DMS 273 treated with DMSO at 0.1 percent for 48 hours (cell line): ENCODE results near the gene NAA16.
"Not testable (repeated sequence)": the region's sequence is repeated elsewhere in the genome, so short reads cannot be mapped to it uniquely, and the experiment has no call there.

ENCODE experiments used
- DNase-seq: peaks from one replicate; lab custom pipeline; 2025; lab: John Stamatoyannopoulos, UW

The NAA16 gene

GRCh38 chr13:41310963-41311405 lies at the start of gene NAA16:
TSS of gene NAA16 (plus strand) at chr13:41311267. CDS start at chr13:41311529, 262 bp downstream.
- peak; percentile 50 for DNase-seq

DNA sequence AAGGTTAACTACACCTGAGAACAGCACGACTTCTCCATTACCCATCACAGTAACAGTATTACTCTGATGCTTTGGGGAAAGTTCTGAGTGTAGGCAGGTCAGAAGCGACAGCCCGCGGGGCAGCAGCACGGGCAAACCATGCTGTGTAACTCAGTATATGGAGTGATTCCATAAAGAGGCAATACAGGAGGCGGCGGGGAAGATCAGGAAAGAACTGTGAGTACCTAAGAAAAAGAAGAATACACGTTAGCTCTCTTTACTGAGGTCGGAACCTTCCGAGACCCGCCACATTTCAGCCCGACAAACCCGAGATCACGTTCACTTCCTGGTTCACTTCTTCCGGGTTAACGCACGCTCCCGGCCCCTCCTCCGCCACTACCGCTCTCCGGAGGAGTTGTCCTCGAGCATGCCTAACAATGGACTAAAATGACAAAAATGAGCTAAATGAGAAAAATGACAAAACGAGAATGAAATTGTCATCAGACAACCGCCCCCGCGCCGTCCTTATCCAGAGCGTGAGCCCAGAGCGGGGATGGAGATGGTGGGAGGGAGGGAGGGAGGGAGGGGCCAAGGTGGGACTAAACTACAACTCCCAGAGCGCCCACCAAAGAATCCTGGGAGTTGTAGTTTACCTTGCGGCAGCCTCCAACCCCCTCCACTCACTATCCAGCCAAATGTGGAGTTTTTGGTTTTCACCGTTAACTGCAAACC lies 47.7 kb upstream of the NAA16 start, which contains the start of gene MTRF1:
Gene MTRF1, minus strand, starts transcription at position 316 of the 711 bp plus-strand sequence. CDS start 2,669 bp downstream, outside the sequence.
- peak; percentile 69 for DNase-seq

- DNase-seq, result no peak
These were observed 44.0 kb upstream of the NAA16 start for GRCh38 chr13:41267106-41267505.

DNA sequence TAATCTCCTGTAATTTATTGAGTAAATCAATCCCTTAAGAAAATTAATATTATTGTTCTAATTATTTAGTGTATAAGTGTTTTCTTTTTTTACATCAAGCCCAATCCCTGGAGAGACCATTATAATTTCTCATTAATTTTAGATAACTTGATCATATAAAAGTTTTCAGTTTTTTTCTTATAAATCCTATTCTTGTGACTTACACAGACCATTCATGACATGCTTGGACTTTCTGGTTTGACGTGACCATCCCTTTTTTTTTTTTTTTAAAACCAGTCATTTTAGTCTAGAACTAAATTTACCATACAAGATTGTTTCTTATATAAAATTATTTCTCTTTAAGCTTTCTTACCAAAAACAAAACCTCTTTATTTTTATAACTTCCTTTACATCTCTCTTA lies 42.3 kb upstream of the NAA16 start:
- peak; percentile 2 for DNase-seq

DNA sequence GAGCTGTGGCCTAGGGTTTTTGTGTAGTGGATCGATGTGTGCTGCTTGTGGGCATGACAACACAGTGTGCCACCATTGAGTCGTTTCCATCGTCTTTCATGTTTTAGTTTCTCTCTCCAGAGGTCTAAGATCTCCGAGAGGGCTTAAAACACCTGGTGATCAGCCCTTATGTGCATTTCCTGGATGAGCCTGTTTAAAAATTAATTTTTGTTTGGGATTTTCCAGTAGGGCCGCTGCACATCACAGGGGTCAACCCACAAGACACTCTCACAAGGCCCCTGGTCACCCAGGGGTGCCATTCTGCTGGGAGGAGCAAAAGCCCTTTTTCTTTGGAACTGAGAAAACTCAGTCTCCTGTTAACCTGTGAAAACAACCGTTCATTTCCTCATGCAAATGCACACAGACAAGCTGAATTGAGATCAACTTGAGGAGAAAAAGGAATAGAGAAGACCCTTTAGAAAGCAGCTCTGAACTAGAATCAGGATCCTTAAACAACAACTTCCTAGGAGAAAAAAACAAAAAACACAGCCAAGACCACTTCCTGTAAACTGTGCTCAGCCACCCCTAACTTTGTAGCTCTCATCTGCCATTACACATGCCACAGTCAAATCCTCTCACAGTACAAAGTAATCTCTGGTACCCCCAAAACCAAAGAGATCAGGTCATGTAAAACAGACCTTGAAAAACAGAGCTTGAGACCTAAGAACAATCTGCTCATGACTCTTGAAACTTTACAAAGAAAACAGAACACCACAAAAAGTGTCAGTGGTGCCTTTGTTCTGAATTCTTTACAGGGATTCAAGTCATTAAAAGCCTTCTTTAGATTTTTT lies 39.4 kb upstream of the NAA16 start:
- DNase-seq, result no peak

DNA sequence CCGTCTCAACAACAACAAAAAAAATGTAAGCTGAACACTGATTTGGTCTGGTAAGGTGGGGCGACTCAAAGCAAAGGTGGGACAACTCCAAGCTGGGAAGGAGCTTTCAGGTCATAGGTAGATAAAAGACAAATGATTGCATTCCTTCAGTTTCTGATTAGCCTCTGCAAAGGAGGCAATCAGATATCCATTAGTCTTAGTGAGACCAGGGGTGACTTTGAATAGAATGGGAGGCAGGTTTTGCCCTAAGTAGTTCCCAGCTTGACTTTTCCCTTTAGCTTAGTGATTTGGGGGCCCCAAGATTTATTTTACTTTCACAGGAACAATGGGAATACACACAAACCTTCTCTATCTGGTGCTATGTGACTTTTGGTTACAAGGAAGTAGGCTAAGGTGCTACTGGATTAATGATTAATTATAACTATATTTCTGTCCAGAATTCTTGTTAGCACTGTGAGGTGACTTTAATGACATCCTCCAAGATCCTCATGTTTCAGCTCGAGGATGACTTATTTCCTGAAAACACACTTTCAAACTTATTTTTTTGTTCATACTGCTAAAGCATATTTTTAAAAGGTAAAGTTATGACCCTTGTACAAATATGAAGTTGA lies 37.1 kb upstream of the NAA16 start:
- DNase-seq, result no peak

GRCh38 chr13:41274881-41275280 lies 36.2 kb upstream of the NAA16 start:
- no peak for DNase-seq

GRCh38 chr13:41276824-41277223 lies 34.2 kb upstream of the NAA16 start:
- DNase-seq, result no peak

GRCh38 chr13:41279156-41279555 lies 31.9 kb upstream of the NAA16 start:
- not testable (repeated sequence) for DNase-seq

DNA sequence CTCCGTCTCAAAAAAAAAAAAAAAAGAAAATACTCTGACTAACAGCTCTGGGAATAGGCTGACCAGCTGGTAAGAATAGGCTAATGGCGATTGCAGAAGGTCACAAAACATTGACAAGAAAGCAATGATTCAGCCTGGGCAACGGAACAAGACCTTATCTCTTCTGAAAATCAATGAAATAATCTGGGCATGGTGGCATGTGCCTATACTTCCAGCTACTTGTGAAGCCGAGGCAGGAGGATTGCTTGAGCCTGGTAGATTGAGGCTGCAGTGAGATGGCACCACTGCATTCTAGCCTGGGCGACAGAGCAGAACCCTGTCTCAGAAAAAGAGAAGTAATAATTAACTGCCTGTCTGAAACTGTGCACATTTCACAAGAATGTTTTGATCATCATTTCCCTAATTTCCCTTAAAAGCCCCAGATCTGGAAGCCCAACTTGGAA lies 28.9 kb upstream of the NAA16 start:
- no peak for DNase-seq

DNA sequence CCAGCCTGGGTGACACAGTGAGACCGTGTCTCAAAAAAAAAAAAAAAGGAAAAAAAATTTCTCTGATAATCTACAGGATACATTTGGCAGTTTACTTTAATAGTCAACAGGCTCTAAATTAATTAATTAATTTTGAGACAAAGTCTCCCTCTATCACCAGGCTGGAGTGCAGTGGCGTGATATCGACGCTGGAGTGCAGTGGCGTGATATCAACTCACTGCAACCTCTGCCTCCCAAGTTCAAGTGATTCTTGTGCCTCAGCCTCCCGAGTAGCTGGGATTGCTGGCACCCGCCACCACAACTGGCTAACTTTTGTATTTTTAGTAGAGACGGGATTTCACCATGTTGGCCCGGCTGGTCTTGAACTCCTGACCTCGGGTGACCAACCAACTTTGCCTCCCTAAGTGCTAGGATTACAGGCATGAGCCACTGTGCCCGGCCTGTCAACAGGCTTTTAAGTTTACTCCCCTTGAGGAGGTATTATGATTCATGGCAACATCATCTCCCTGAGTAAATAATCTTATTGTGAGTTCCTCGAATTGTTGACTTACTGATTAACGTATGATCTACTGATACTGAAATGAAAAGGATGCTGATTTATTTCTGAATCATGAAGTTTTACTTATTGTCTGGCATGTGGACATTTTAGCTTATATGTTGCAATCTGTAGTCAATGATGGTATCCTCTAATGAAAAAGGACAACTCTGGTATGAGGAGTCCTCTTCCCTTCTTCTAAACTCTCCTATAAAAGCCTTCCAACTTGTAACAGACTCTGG lies 26.4 kb upstream of the NAA16 start:
- DNase-seq, result no peak

DNA sequence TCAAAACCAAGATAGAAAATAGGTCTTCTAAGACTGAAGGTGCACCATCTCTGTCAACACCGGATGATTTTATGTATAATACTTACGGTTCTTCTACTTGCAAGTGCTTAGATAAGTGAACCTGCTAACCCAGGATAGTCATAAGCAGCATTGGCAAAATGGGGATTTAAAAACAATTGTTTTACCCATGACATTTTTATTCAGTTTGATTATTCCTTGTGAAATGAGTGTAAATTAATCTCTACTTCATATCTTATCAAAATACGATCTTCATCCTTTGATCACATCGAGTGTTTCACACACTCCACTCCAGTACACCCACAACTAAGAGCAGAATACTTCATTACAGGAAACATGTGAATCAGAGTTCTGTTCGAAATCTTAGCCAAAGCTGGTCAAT lies 24.7 kb upstream of the NAA16 start:
- DNase-seq, result no peak

DNA sequence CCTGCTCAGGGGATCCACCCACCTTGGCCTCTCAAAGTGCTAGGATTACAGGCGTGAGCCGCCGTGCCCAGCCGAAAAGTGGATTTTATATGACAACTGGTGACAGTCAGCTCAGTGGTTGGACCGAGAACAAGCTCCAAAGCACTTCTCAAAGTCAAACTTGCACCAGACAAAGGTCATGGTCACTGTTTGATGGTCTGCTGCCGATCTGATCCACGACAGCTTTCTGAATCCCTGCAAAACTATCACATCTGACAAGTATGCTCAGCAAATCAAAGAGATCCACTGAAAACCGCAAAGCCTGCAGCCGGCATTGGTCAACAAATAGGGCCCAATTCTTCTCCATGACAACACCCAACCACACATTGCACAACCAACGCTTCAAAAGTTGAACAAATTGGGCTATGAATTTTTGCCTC lies 21.6 kb upstream of the NAA16 start:
- DNase-seq, result no peak

GRCh38 chr13:41291246-41291645 lies 19.8 kb upstream of the NAA16 start:
- DNase-seq, result no peak

- DNase-seq, result no peak
These were observed 17.8 kb upstream of the NAA16 start for GRCh38 chr13:41293272-41293671.

DNA sequence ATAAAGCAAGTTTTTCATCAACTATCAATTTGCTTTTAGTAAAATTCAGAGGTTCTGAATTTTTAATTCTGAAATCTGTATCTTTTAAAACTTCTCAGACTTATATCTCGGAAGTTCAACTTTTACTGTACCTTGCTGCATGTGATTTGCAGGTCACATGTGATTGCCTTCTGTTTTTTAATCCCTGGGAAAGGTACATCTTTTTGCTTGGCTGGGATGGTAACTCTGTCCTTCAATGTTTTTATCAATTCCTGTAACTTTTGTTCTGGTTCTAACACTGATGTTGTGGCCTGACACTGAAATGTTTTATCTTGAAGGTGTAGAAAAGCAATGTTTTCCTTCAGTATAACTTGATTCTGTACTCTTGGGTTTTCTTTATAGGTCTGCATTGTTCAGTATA lies 16.2 kb upstream of the NAA16 start:
- DNase-seq, result no peak

GRCh38 chr13:41295973-41296372 lies 15.1 kb upstream of the NAA16 start:
- DNase-seq, result no peak

GRCh38 chr13:41296879-41297646 lies 14.0 kb upstream of the NAA16 start:
- DNase-seq, result no peak

GRCh38 chr13:41299316-41300094 lies 11.6 kb upstream of the NAA16 start:
- DNase-seq, result no peak

GRCh38 chr13:41302743-41303142 lies 8.3 kb upstream of the NAA16 start:
- DNase-seq, result no peak
